ENCODE measurements around the gene TASL. TPM values are rescaled to one million over a fixed set of nuclear protein-coding genes. Genes with fewer than 3 reads are reported as not detected.

The TASL gene
- polyA plus RNA-seq, 1 of the 3 experiments (the other 2 are of a cell fraction) = not detected

DNA sequence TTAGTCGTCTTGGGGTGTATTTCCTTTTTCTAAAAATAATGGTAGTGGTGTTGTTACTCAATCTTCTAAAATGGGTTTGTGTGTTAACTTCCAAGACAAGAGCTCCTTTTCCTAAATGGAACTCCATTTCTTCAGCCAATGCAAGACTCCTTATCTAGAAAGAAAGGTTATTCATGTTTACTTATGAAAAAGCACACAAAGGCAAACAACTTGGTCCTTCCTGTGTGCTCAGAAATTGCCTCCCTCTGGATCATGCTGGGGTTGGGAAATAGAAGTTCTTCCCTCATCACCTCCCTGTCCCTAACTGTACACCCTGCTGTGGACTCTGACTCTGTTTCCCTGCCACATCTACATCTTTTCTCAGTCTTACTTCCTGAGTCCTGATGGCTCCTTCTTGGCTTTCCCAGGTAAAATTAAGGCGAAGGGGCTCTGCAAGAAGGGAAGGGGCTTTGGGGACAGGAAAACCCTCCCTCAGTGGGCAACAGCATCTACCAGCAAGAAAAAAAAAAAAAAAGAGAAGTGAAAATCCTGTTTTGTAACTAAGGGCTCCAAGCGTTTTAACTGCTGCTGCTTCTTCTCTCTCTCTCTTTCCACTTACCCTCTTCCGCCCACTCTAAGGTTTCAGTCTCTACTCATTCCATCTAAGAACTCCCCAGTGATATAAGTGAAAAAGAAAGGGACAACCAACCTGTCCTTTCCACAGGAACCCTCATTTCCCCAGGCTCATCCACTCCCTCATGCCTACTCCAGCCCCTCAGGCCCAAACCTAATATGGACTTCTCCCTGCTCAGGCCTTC lies 19.8 kb upstream of the TASL start:
- WGBS (ENCODE audit: low lambda C conversion rate) = 40% methylated on average over 4 of the region's 4 CpGs
- no peak for DNase-seq
- Histone ChIP-seq H3K9ac (no peak overlapping the region), H3K4me2 (no peak overlapping the region), H3K4me1 (ENCODE audit: control insufficient read depth in 1 of 2, insufficient read depth in 2 of 2, low read depth in 1 of 2, low read length in 1 of 2) (no peaks in the 10 kb centered on the region), H3K9me3 (no peaks in the 10 kb centered on the region), H3K79me2 (ENCODE audit: insufficient read depth) (no peaks in the 10 kb centered on the region), H3K9me2 (no peaks in the 10 kb centered on the region), H3K4me3 (ENCODE audit: low read depth in 2 of 2, low read length in 1 of 2) (no peak overlapping the region), H3K27ac (ENCODE audit: low read depth in 2 of 2, low read length in 1 of 2) (no peak overlapping the region), H3K36me3 (replicated peaks in 1 of 2; ENCODE audit: control insufficient read depth in 1 of 2, insufficient read depth in 2 of 2, low read length in 1 of 2) (no peaks in the 10 kb centered on the region), H4K20me1 (ENCODE audit: insufficient read depth) (no peaks in the 10 kb centered on the region), H2AFZ (ENCODE audit: low read depth) (peak overlapping the region; percentile 29; the same call in 1 of the 2 replicates), H3K27me3 (ENCODE audit: insufficient read depth) (no peaks in the 10 kb centered on the region), H3F3A (replicated peaks; ENCODE audit: insufficient read depth) (no peaks in the 10 kb centered on the region)
- CTCF ChIA-PET = no interaction called here
- no peak for TF ChIP-seq ELF1 (IDR thresholded peaks at IDR 0.05)
- POLR2A ChIA-PET = no interaction called here

DNA sequence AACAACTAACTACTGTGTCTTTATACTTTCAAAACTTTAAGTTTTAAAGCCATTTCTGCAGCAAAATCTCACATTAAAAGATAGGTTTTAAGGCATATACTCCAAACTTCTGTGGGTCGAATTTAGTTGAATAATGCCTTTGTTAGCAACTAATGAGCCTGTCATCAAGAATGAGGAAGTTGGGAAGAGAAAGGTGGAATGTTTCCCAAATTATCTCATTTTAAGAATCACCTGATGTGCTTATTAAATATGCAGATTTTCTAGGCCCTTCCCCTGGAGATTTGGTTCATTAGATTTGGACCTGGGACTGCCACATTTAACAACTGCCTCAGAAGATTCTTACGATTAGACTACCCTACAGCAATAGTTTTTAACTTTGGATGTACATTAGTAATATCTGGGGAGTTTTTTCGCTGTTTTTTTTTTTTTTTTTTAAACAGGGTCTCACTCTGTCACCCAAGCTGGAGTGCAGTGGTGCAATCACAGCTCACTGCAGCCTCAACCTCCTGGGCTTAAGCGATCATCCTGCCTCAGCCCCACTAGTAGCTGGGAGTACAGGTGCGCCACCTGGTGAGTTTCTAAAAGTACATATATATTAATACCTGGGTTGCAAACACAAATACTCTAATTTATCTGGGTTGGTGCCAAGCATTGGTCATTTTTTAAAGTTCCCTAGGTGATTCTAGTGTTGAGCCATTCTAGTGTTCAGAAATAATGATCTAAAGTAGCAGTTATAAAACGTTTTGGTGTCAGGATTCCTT lies 16.1 kb upstream of the TASL start:
- ChIA-PET POLR2A (no interaction called here), CTCF (no interaction called here)
- no peak overlapping the region for H3K4me3 ChIP-seq (ENCODE audit: low read depth in 2 of 2, low read length in 1 of 2)
- no peaks in the 10 kb centered on the region for H3K9me3 ChIP-seq
- H3K79me2 ChIP-seq (ENCODE audit: insufficient read depth) = no peaks in the 10 kb centered on the region
- 27% methylated on average over 6 of the region's 6 CpGs for WGBS (ENCODE audit: low lambda C conversion rate)
- no peaks in the 10 kb centered on the region for H4K20me1 ChIP-seq (ENCODE audit: insufficient read depth)
- no peaks in the 10 kb centered on the region for H3K9me2 ChIP-seq
- H3F3A ChIP-seq (replicated peaks; ENCODE audit: insufficient read depth) = no peaks in the 10 kb centered on the region
- TF ChIP-seq, protein P1, sequence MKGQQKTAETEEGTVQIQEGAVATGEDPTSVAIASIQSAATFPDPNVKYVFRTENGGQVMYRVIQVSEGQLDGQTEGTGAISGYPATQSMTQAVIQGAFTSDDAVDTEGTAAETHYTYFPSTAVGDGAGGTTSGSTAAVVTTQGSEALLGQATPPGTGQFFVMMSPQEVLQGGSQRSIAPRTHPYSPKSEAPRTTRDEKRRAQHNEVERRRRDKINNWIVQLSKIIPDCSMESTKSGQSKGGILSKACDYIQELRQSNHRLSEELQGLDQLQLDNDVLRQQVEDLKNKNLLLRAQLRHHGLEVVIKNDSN (IDR thresholded peaks at IDR 0.05; ENCODE audit: borderline replicate concordance, low read depth) = no peak
- TF ChIP-seq, protein P2, sequence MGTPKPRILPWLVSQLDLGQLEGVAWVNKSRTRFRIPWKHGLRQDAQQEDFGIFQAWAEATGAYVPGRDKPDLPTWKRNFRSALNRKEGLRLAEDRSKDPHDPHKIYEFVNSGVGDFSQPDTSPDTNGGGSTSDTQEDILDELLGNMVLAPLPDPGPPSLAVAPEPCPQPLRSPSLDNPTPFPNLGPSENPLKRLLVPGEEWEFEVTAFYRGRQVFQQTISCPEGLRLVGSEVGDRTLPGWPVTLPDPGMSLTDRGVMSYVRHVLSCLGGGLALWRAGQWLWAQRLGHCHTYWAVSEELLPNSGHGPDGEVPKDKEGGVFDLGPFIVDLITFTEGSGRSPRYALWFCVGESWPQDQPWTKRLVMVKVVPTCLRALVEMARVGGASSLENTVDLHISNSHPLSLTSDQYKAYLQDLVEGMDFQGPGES (IDR thresholded peaks at IDR 0.05; ENCODE audit: low read depth, low read length) = no peak
- TF ChIP-seq, protein P3, sequence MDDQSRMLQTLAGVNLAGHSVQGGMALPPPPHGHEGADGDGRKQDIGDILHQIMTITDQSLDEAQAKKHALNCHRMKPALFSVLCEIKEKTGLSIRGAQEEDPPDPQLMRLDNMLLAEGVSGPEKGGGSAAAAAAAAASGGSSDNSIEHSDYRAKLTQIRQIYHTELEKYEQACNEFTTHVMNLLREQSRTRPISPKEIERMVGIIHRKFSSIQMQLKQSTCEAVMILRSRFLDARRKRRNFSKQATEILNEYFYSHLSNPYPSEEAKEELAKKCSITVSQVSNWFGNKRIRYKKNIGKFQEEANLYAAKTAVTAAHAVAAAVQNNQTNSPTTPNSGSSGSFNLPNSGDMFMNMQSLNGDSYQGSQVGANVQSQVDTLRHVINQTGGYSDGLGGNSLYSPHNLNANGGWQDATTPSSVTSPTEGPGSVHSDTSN (IDR thresholded peaks at IDR 0.05) = no peak
- no peak for TF ChIP-seq EZH2phosphoT487 (IDR thresholded peaks at IDR 0.05; ENCODE audit: borderline replicate concordance, low read depth)
- no peak for TF ChIP-seq RAD21 (IDR thresholded peaks at IDR 0.05; ENCODE audit: low read length)
- TF ChIP-seq, protein P4, sequence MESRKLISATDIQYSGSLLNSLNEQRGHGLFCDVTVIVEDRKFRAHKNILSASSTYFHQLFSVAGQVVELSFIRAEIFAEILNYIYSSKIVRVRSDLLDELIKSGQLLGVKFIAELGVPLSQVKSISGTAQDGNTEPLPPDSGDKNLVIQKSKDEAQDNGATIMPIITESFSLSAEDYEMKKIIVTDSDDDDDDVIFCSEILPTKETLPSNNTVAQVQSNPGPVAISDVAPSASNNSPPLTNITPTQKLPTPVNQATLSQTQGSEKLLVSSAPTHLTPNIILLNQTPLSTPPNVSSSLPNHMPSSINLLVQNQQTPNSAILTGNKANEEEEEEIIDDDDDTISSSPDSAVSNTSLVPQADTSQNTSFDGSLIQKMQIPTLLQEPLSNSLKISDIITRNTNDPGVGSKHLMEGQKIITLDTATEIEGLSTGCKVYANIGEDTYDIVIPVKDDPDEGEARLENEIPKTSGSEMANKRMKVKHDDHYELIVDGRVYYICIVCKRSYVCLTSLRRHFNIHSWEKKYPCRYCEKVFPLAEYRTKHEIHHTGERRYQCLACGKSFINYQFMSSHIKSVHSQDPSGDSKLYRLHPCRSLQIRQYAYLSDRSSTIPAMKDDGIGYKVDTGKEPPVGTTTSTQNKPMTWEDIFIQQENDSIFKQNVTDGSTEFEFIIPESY (IDR thresholded peaks at IDR 0.05; ENCODE audit: borderline replicate concordance, low read depth) = no peak
- no peak for TF ChIP-seq TEAD4 (IDR thresholded peaks at IDR 0.05; ENCODE audit: borderline replicate concordance, insufficient read depth)
- TF ChIP-seq POLR2AphosphoS5 (IDR thresholded peaks at IDR 0.05; ENCODE audit: low read depth, low read length) = no peak
- no peak for TF ChIP-seq MXI1 (IDR thresholded peaks at IDR 0.05; ENCODE audit: low read depth, low read length)
- DNase-seq = no peak
- H3K27ac ChIP-seq (ENCODE audit: low read depth in 2 of 2, low read length in 1 of 2) = no peak overlapping the region
- no peak overlapping the region for H3K4me2 ChIP-seq
- no peaks in the 10 kb centered on the region for H3K4me1 ChIP-seq (ENCODE audit: control insufficient read depth in 1 of 2, insufficient read depth in 2 of 2, low read depth in 1 of 2, low read length in 1 of 2)
- no peak overlapping the region for H3K9ac ChIP-seq
- H2AFZ ChIP-seq (ENCODE audit: low read depth) = peak overlapping the region; percentile 38; the same call in 1 of the 2 replicates
- H3K36me3 ChIP-seq (replicated peaks in 1 of 2; ENCODE audit: control insufficient read depth in 1 of 2, insufficient read depth in 2 of 2, low read length in 1 of 2) = no peaks in the 10 kb centered on the region
- no peaks in the 10 kb centered on the region for H3K27me3 ChIP-seq (ENCODE audit: insufficient read depth)
